HepG2 (cell line): ENCODE results near the gene AKAP6. TPM values are rescaled to one million over a fixed set of nuclear protein-coding genes. Genes with fewer than 3 reads are reported as not detected.

Experiments
- ATAC-seq: fragments of 200-7000 bp; cut with Tn5 transposase; 3 replicates; pipeline ENCODE4 v1.9.1; 2020; ENCODE audit warnings: mild to moderate bottlenecking, moderate library complexity
- BruUV-seq: library from RNA; stranded (reverse); fragments of 400-500 nt; replicated peaks from 2 replicates; lab custom pipeline; 2021; lab: Mats Ljungman, UMichigan
- CTCF ChIA-PET: fragments of 300-600 bp; formaldehyde crosslinking; extraction: SDS; loops from one replicate; lab custom pipeline; 2021; ENCODE audit warnings: low total read pairs, inconsistent platforms, low intra/inter-chr PET ratio; lab: Yijun Ruan, JAX
- POLR2A ChIA-PET: fragments of 350-600 bp; sonication (Branson Sonifier 250); formaldehyde crosslinking; loops from one replicate; lab custom pipeline; 2020; ENCODE audit warnings: antibody characterized with exemption, inconsistent platforms; lab: Yijun Ruan, JAX
- DNase-seq: peaks from one replicate; pipeline ENCODE4 v3.0.0-alpha.2; 2015; ENCODE audit warnings: low spot score
- FAIRE-seq: peaks from 3 replicates; lab custom pipeline; 2011; peaks lifted over from hg19 to GRCh38; lab: Jason Lieb, UNC
- H2AFZ ChIP-seq: one replicate; pipeline ENCODE4 v1.6.1; 2011; ENCODE audit warnings: low read length, inconsistent platforms
- H3K27ac ChIP-seq: fragments of 300-600 bp; 3 replicates; pipeline ENCODE4 v1.8.0; 2011; ENCODE audit warnings: mixed run types, mild to moderate bottlenecking, mixed read lengths, low read length, inconsistent platforms; ENCODE audit not compliant: insufficient read depth; ENCODE audit errors: extremely low read length
- H3K27me3 ChIP-seq, 2 experiments: fragments of 200-600 bp in 1 of 2; 2 replicates in 1 of 2; 3 replicates in 1 of 2; pipeline versions ENCODE4 v1.6.0 to v1.8.0; 2011; ENCODE audit warnings: low read length in 2 of 2, mild to moderate bottlenecking in 2 of 2, moderate library complexity in 2 of 2, inconsistent platforms in 1 of 2; ENCODE audit not compliant: insufficient read depth in 2 of 2, control insufficient read depth in 1 of 2
- H3K36me3 ChIP-seq, 2 experiments: fragments of 200-600 bp in 1 of 2; replicated peaks in 1 of 2; 2 replicates in 1 of 2; 3 replicates in 1 of 2; pipeline versions ENCODE4 v1.5.1 to v1.8.0; 2011; ENCODE audit warnings: low read length in 2 of 2, inconsistent platforms in 1 of 2; ENCODE audit not compliant: insufficient read depth in 2 of 2, control insufficient read depth in 1 of 2
- H3K4me1 ChIP-seq: 2 replicates; pipeline ENCODE4 v1.5.1; 2012; ENCODE audit warnings: low read length, inconsistent platforms; ENCODE audit not compliant: insufficient read depth
- H3K4me2 ChIP-seq: 2 replicates; pipeline ENCODE4 v1.6.0; 2011; ENCODE audit warnings: low read depth, low read length, inconsistent platforms
- H3K4me3 ChIP-seq, 3 experiments: fragments of 200-600 bp in 1 of 3; sonication (generic), shearing (Covaris generic) in 1 of 3; replicated peaks in 1 of 3; 2 replicates each; pipeline ENCODE4 v1.5.1; 2011 to 2016; ENCODE audit warnings: low read length in 3 of 3, inconsistent platforms in 2 of 3, low read depth in 2 of 3, mild to moderate bottlenecking in 2 of 3, control low read depth in 1 of 3, mixed read lengths in 1 of 3; ENCODE audit not compliant: insufficient read depth in 1 of 3
- H3K79me2 ChIP-seq: one replicate; pipeline ENCODE4 v1.6.1; 2011; ENCODE audit warnings: low read length, inconsistent platforms; ENCODE audit not compliant: insufficient read depth
- H3K9ac ChIP-seq: 2 replicates; pipeline ENCODE4 v1.6.0; 2011; ENCODE audit warnings: mild to moderate bottlenecking, low read depth, low read length, inconsistent platforms; ENCODE audit not compliant: insufficient read depth
- H3K9me3 ChIP-seq: 2 replicates; pipeline ENCODE4 v1.5.1; 2012; ENCODE audit warnings: mild to moderate bottlenecking, low read length
- H4K20me1 ChIP-seq: 2 replicates; pipeline ENCODE4 v1.6.0; 2011; ENCODE audit warnings: inconsistent platforms, mild to moderate bottlenecking, low read length, moderate library complexity; ENCODE audit not compliant: insufficient read depth
- BCL3 ChIP-seq: sonication (generic); formaldehyde crosslinking; IDR thresholded peaks from 2 replicates; pipeline ENCODE4 v1.5.1; 2020; ENCODE audit warnings: mild to moderate bottlenecking, missing genetic modification reagents, moderate library complexity
- HOXA3 ChIP-seq: sonication (generic); formaldehyde crosslinking; IDR thresholded peaks from 2 replicates; pipeline ENCODE4 v1.5.0; 2020; ENCODE audit warnings: missing genetic modification reagents
- KDM1A ChIP-seq: IDR thresholded peaks from 2 replicates; pipeline ENCODE4 v1.6.1; 2016; ENCODE audit warnings: missing compliant biosample characterization
- MXD3 ChIP-seq: IDR thresholded peaks from 2 replicates; pipeline ENCODE4 v1.6.1; 2016; ENCODE audit warnings: mild to moderate bottlenecking, missing biosample characterization, missing genetic modification reagents
- NFE2L2 ChIP-seq: fragments of 150-350 bp; IDR thresholded peaks from 2 replicates; pipeline ENCODE4 v1.6.1; 2014; ENCODE audit warnings: low read length
- REL ChIP-seq: sonication (generic); formaldehyde crosslinking; conservative IDR thresholded peaks from 2 replicates; pipeline ENCODE4 v1.8.0; 2022; ENCODE audit warnings: mild to moderate bottlenecking, missing genetic modification reagents, moderate library complexity
- SALL2 ChIP-seq: sonication (generic); formaldehyde crosslinking; IDR thresholded peaks from 2 replicates; pipeline ENCODE4 v1.8.1; 2023; ENCODE audit warnings: mild to moderate bottlenecking, missing genetic modification reagents, inconsistent platforms
- TARDBP ChIP-seq: sonication (generic); formaldehyde crosslinking; IDR thresholded peaks from 2 replicates; pipeline ENCODE4 v1.8.0; 2022; ENCODE audit warnings: mild to moderate bottlenecking, missing genetic modification reagents
- YEATS2 ChIP-seq: sonication (generic); formaldehyde crosslinking; IDR thresholded peaks from 2 replicates; pipeline ENCODE4 v1.4.0; 2020; ENCODE audit warnings: missing genetic modification reagents, borderline replicate concordance
- ZFP82 ChIP-seq: sonication (generic); formaldehyde crosslinking; IDR thresholded peaks from 2 replicates; pipeline ENCODE4 v1.5.1; 2020; ENCODE audit warnings: mild to moderate bottlenecking, missing genetic modification reagents, borderline replicate concordance
- ZNF138 ChIP-seq: sonication (generic); formaldehyde crosslinking; IDR thresholded peaks from 2 replicates; pipeline ENCODE4 v1.5.0; 2020; ENCODE audit warnings: mild to moderate bottlenecking, low read depth, missing genetic modification reagents
- ZNF180 ChIP-seq: sonication (generic); formaldehyde crosslinking; IDR thresholded peaks from 2 replicates; pipeline ENCODE4 v1.4.0; 2020; ENCODE audit warnings: low read depth, missing genetic modification reagents, borderline replicate concordance
- ZNF331 ChIP-seq: sonication (generic); formaldehyde crosslinking; IDR thresholded peaks from 2 replicates; pipeline ENCODE4 v1.4.0; 2020; ENCODE audit warnings: missing genetic modification reagents
- ZNF382 ChIP-seq: sonication (generic); formaldehyde crosslinking; IDR thresholded peaks from 2 replicates; pipeline ENCODE4 v1.5.0; 2020; ENCODE audit warnings: missing genetic modification reagents, mild to moderate bottlenecking, borderline replicate concordance
- ZNF703 ChIP-seq: sonication (generic); formaldehyde crosslinking; IDR thresholded peaks from 2 replicates; pipeline ENCODE4 v1.5.1; 2020; ENCODE audit warnings: missing genetic modification reagents, mild to moderate bottlenecking, moderate library complexity, borderline replicate concordance
- WGBS: methylation state at CpG from one replicate; pipeline ENCODE4 v1.1.6; 2017; ENCODE audit warnings: low lambda C conversion rate; 5-methylcytosine and 5-hydroxymethylcytosine counted together
- in situ Hi-C: cut with HindIII; loops from 2 replicates; pipeline ENCODE4 v1.10.0; 2017; ENCODE audit warnings: low pct_unique_long_range_greater_than_20kb; ENCODE audit not compliant: extremely low pct_ligation_motif_present
- intact Hi-C: fragments of 100-400 bp; cut with micrococcal nuclease; formaldehyde crosslinking; loops from one replicate; pipeline ENCODE4 v1.10.0; 2022; ENCODE audit not compliant: unreplicated experiment
- polyA plus RNA-seq, 8 experiments: library from polyadenylated mRNA; depleted of rRNA in 3 of 8; stranded (reverse) in 7 of 8; unstranded in 1 of 8; fragments of >200 nt; fragmentation: Illumina TruSeq in 4 of 8; extraction: Trizol in 4 of 8; gene quantifications; 2 replicates each; pipeline versions ENCODE4 v1.2.1 to v1.2.3, GENCODE V29; 2011 to 2016; ENCODE audit warnings: low read depth in 4 of 8, missing spikeins in 1 of 8, mixed read lengths in 1 of 8; ENCODE audit not compliant: insufficient read depth in 1 of 8
- total RNA-seq, 5 experiments: library from RNA; depleted of rRNA; stranded (reverse); fragments of >200 nt; fragmentation: Illumina TruSeq; extraction: Trizol; gene quantifications; 2 replicates each; pipeline ENCODE4 v1.2.3, GENCODE V29; 2016; ENCODE audit warnings: low read depth in 1 of 5

The AKAP6 gene
- total and polyA plus RNA-seq, 2 of the 13 experiments (the other 11 are each of a cell fraction or from before 2014, with no cell fraction given), result 1.4 TPM

GRCh38 chr14:32677129-32677780 is 348.2 kb downstream of the AKAP6 start:
- DNase-seq (no peak), ATAC-seq (no peak), FAIRE-seq (no peak)
- intact Hi-C loops, result no loop called here
- H3K4me1 ChIP-seq, result no peaks in the 10 kb centered on the region
- no peak overlapping the region for H3K27ac ChIP-seq
- 41% methylated on average over 5 of the region's 5 CpGs for WGBS
- no peak overlapping the region for H3K9ac ChIP-seq
- no peak overlapping the region for H3K4me2 ChIP-seq
- no peaks in the 10 kb centered on the region for H3K36me3 ChIP-seq
- H3K4me3 ChIP-seq, result no peak overlapping the region
- peaks cover 26% of the 10 kb centered on the region for H3K9me3 ChIP-seq
- no peak for TF ChIP-seq SALL2 (CRISPR knock-in tag)
- no peak for TF ChIP-seq ZNF180
- no peak for TF ChIP-seq TARDBP
- TF ChIP-seq ZNF331, result no peak
- TF ChIP-seq HOXA3 (CRISPR knock-in tag), result no peak
- no peak for TF ChIP-seq KDM1A
- TF ChIP-seq YEATS2 (CRISPR knock-in tag), result no peak
- TF ChIP-seq REL (CRISPR knock-in tag), result no peak
- no peak for TF ChIP-seq ZNF138
- no peak for TF ChIP-seq MXD3 (CRISPR knock-in tag)
- TF ChIP-seq NFE2L2, result no peak
- TF ChIP-seq ZNF382 (CRISPR knock-in tag), result no peak
- TF ChIP-seq ZNF703, result no peak
- TF ChIP-seq BCL3 (CRISPR knock-in tag), result no peak
- no peak for TF ChIP-seq ZFP82 (CRISPR knock-in tag)
- CTCF ChIA-PET, result no interaction called here
- no peaks in the 10 kb centered on the region for H3K79me2 ChIP-seq
- no peaks in the 10 kb centered on the region; a peak in 1 of 5 replicates for H3K27me3 ChIP-seq
- H2AFZ ChIP-seq, result no peak overlapping the region
- in situ Hi-C loops, result no loop called here
- POLR2A ChIA-PET, result no interaction called here
- H4K20me1 ChIP-seq, result no peaks in the 10 kb centered on the region
- BruUV-seq, result no TSS peak
